HFF-Myc (cell line): ENCODE results near the gene OTOG.

Experiments
- DNase-seq: peaks from one replicate; pipeline ENCODE4 v3.0.0-alpha.2; 2011; ENCODE audit warnings: low read depth; ENCODE audit errors: extremely low read depth
- H3K4me3 ChIP-seq: replicated peaks from 2 replicates; pipeline ENCODE4 v1.5.1; 2011; ENCODE audit warnings: low read depth, mild to moderate bottlenecking, control low read depth, low read length
- CTCF ChIP-seq: IDR thresholded peaks from 2 replicates; pipeline ENCODE4 v1.5.1; 2012; ENCODE audit warnings: mild to moderate bottlenecking, low read depth, low read length, control low read depth; ENCODE audit errors: missing control alignments

Gene OTOG

GRCh38 chr11:17524221-17524620 is 22.8 kb upstream of the OTOG start:
- no peak for TF ChIP-seq CTCF
- DNase-seq = no peak
- H3K4me3 ChIP-seq = no peak overlapping the region

- no peak overlapping the region for H3K4me3 ChIP-seq
- DNase-seq = no peak
- TF ChIP-seq CTCF = no peak
Observed at GRCh38 chr11:17525570-17525969, 21.5 kb upstream of the OTOG start.

- DNase-seq = no peak
- H3K4me3 ChIP-seq = no peak overlapping the region
- no peak for TF ChIP-seq CTCF
Observed at GRCh38 chr11:17526326-17526725, 20.7 kb upstream of the OTOG start.

DNA sequence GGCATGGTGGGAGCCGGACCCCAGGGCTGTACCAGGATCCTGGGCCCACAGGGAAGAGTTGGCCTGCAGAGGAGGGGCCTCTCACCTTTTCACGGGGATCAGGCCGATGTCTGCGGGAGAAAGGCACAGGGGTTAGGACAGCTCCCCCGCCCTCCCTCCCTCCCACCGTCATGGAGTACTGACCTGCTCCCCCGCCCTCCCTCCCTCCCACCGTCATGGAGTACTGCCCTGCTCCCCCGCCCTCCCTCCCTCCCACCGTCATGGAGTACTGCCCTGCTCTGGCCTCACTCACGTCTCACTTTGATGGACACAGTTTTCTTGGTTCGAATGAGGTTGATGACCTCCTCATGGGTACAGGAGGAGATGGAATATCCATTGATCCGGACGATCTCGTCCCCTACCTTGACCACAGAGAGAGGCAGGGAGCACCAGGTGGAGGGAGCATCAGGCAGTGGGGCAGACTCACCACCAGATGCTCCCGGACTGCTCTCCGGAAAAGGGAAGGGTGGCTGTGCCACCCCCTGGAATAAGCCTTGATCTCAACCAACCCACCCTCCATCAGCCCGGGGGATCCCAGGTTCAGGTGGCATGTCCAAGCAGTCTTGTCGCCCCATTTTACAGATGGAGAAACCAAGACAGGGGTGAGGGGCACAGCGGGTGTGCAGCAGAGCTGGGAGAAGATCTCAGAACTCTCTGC is 20.0 kb upstream of the OTOG start:
- no peak for TF ChIP-seq CTCF
- no peak overlapping the region for H3K4me3 ChIP-seq
- no peak for DNase-seq

GRCh38 chr11:17527628-17527995 is 19.4 kb upstream of the OTOG start:
- no peak for TF ChIP-seq CTCF
- H3K4me3 ChIP-seq = no peak overlapping the region
- no peak for DNase-seq

GRCh38 chr11:17528181-17528691 is 18.8 kb upstream of the OTOG start:
- TF ChIP-seq CTCF = peak; percentile 89
- no peak overlapping the region for H3K4me3 ChIP-seq
- DNase-seq = peak; percentile 9
